HG02852 (cell line): ENCODE data around the gene CD52.
A peak's percentile ranks its signal among the peaks of the same experiment; 100 is the strongest.
"Not testable (repeated sequence)": the region's sequence is repeated elsewhere in the genome, so short reads cannot be mapped to it uniquely, and the experiment has no call there.

Experiments
- ATAC-seq: cut with Tn5 transposase; IDR thresholded peaks from one replicate; pipeline ENCODE4 v1.9.1; 2021; ENCODE audit warnings: mild to moderate bottlenecking, moderate library complexity; ENCODE audit not compliant: unreplicated experiment

Gene CD52

GRCh38 chr1:26297057-26297790 lies 20.5 kb upstream of the CD52 start:
- no peak for ATAC-seq

- no peak for ATAC-seq
These were observed 20.0 kb upstream of the CD52 start for GRCh38 chr1:26297791-26298124.

- ATAC-seq: no peak
These were observed 17.0 kb upstream of the CD52 start for GRCh38 chr1:26300578-26301275.

GRCh38 chr1:26302733-26303405 lies 14.9 kb upstream of the CD52 start:
- no peak for ATAC-seq

GRCh38 chr1:26305667-26306289 lies 12.0 kb upstream of the CD52 start:
- ATAC-seq: no peak

GRCh38 chr1:26306290-26307229 lies 11.2 kb upstream of the CD52 start, which contains the start of gene UBXN11:
UBXN11 (minus strand) TSS chr1:26306636; CDS start chr1:26302883, 3,753 bp downstream.
- ATAC-seq: peak; percentile 98

GRCh38 chr1:26307363-26307781 lies 10.4 kb upstream of the CD52 start:
- ATAC-seq: no peak

GRCh38 chr1:26307966-26308899 lies 9.5 kb upstream of the CD52 start:
- ATAC-seq: not testable (repeated sequence)

- ATAC-seq: no peak
These were observed 3.3 kb upstream of the CD52 start for GRCh38 chr1:26314501-26314900.

GRCh38 chr1:26315874-26316850 lies 1.6 kb upstream of the CD52 start:
- no peak for ATAC-seq

GRCh38 chr1:26317146-26317545 lies 612 bp upstream of the CD52 start:
- ATAC-seq: no peak

- no peak for ATAC-seq
These were observed 743 bp downstream of the CD52 start for GRCh38 chr1:26318338-26319064.

- no peak for ATAC-seq
These were observed 3.1 kb downstream of the CD52 start for GRCh38 chr1:26320896-26321295.

- peak; percentile 41 for ATAC-seq
These were observed 3.7 kb downstream of the CD52 start for GRCh38 chr1:26321315-26322041.

- no peak for ATAC-seq
These were observed 4.2 kb downstream of the CD52 start for GRCh38 chr1:26322042-26322331.

GRCh38 chr1:26323382-26323781 lies 5.6 kb downstream of the CD52 start:
- ATAC-seq: no peak

- ATAC-seq: no peak
These were observed 6.8 kb downstream of the CD52 start for GRCh38 chr1:26324550-26324949.
